H1 (cell line): Measurements from ENCODE around the gene CDC42EP5. TPM values are rescaled to one million over a fixed set of nuclear protein-coding genes. Genes with fewer than 3 reads are reported as not detected.

Experiments used
- CTCF ChIA-PET: fragments of 300-600 bp; sonication (Branson Sonifier 250); formaldehyde crosslinking; loops from one replicate; lab custom pipeline; 2021; ENCODE audit not compliant: partially characterized antibody; lab: Charles Lee
- POLR2A ChIA-PET: fragments of 300-600 bp; sonication (Branson Sonifier 250); formaldehyde crosslinking; loops from one replicate; lab custom pipeline; 2021; ENCODE audit warnings: inconsistent platforms; ENCODE audit not compliant: partially characterized antibody; lab: Charles Lee
- DNase-seq, 2 experiments: peaks; one replicate each; pipeline versions ENCODE4 v3.0.0 to v3.0.0-alpha.2; 2010 to 2022; ENCODE audit warnings: low spot score in 2 of 2, low read depth in 1 of 2, mixed read lengths in 1 of 2
- FAIRE-seq: peaks from 2 replicates; lab custom pipeline; 2011; peaks lifted over from hg19 to GRCh38; lab: Jason Lieb, UNC
- H2AFZ ChIP-seq: 2 replicates; pipeline ENCODE4 v1.8.1; 2012; ENCODE audit warnings: low read length, inconsistent platforms
- H2AK5ac ChIP-seq: 2 replicates; pipeline ENCODE4 v1.6.1; 2013; ENCODE audit warnings: low read depth, low read length
- H2BK120ac ChIP-seq: replicated peaks from 2 replicates; pipeline ENCODE3; 2013; ENCODE audit warnings: low read depth, low read length, inconsistent platforms
- H2BK12ac ChIP-seq: 2 replicates; pipeline ENCODE4 v1.6.1; 2013; ENCODE audit warnings: low read depth, low read length
- H2BK15ac ChIP-seq: 2 replicates; pipeline ENCODE4 v1.6.1; 2013; ENCODE audit warnings: low read length
- H2BK20ac ChIP-seq: 2 replicates; pipeline ENCODE4 v1.6.1; 2013; ENCODE audit warnings: low read length
- H2BK5ac ChIP-seq: 2 replicates; pipeline ENCODE4 v1.6.1; 2013; ENCODE audit warnings: low read depth, low read length
- H3K14ac ChIP-seq: 2 replicates; pipeline ENCODE4 v1.6.1; 2013; ENCODE audit warnings: inconsistent platforms; ENCODE audit not compliant: insufficient read length
- H3K18ac ChIP-seq: 2 replicates; pipeline ENCODE4 v1.6.1; 2013; ENCODE audit warnings: low read length; ENCODE audit errors: extremely low read depth
- H3K23ac ChIP-seq: 2 replicates; pipeline ENCODE4 v1.6.1; 2013; ENCODE audit warnings: inconsistent platforms; ENCODE audit not compliant: insufficient read length
- H3K23me2 ChIP-seq: 2 replicates; pipeline ENCODE4 v1.6.1; 2013; ENCODE audit warnings: low read depth, low read length
- H3K27ac ChIP-seq: 2 replicates; pipeline ENCODE4 v1.6.1; 2011; ENCODE audit warnings: low read depth, low read length, inconsistent platforms
- H3K27me3 ChIP-seq, 4 experiments: replicated peaks in 1 of 4; 1 replicate in 1 of 4; 2 replicates in 3 of 4; pipeline versions ENCODE4 v1.6.1 to v1.8.1; 2011 to 2013; ENCODE audit warnings: low read length in 3 of 4, mild to moderate bottlenecking in 3 of 4, inconsistent platforms in 2 of 4, mixed read lengths in 2 of 4, moderate library complexity in 1 of 4; ENCODE audit not compliant: control insufficient read depth in 3 of 4, insufficient read depth in 3 of 4; ENCODE audit errors: extremely low read depth in 1 of 4
- H3K36me3 ChIP-seq, 4 experiments: 2 replicates each; pipeline versions ENCODE4 v1.6.1 to v1.8.1; 2011 to 2013; ENCODE audit warnings: mild to moderate bottlenecking in 4 of 4, low read length in 3 of 4, moderate library complexity in 2 of 4, control low read depth in 1 of 4, inconsistent platforms in 1 of 4; ENCODE audit not compliant: insufficient read depth in 4 of 4, control insufficient read depth in 2 of 4
- H3K4ac ChIP-seq: replicated peaks from 2 replicates; pipeline ENCODE3; 2013; ENCODE audit warnings: low read length, low read depth, mixed read lengths, inconsistent platforms; ENCODE audit not compliant: insufficient read length
- H3K4me1 ChIP-seq, 4 experiments: replicated peaks in 1 of 4; 1 replicate in 1 of 4; 2 replicates in 3 of 4; pipeline versions ENCODE4 v1.6.1 to v1.8.1; 2011 to 2013; ENCODE audit warnings: low read length in 3 of 4, inconsistent platforms in 2 of 4, mixed read lengths in 1 of 4; ENCODE audit not compliant: insufficient read depth in 4 of 4, control insufficient read depth in 3 of 4
- H3K4me2 ChIP-seq, 2 experiments: 2 replicates each; pipeline versions ENCODE4 v1.6.1 to v1.8.1; 2011 to 2013; ENCODE audit warnings: low read depth in 2 of 2, low read length in 2 of 2, control low read depth in 1 of 2, inconsistent platforms in 1 of 2, mild to moderate bottlenecking in 1 of 2; ENCODE audit not compliant: insufficient read depth in 1 of 2
- H3K4me3 ChIP-seq, 4 experiments: fragments of 200-600, 300-600 bp in 1 of 4; sonication (generic), shearing (Covaris generic), sonication (Bioruptor Twin) in 1 of 4; 2 replicates each; pipeline versions ENCODE4 v1.5.1 to v1.8.1; 2011 to 2016; ENCODE audit warnings: low read length in 4 of 4, low read depth in 3 of 4, control low read depth in 2 of 4, inconsistent platforms in 2 of 4, mild to moderate bottlenecking in 2 of 4, mixed read lengths in 1 of 4, moderate library complexity in 1 of 4; ENCODE audit not compliant: insufficient read depth in 2 of 4; ENCODE audit errors: extremely low read depth in 1 of 4
- H3K56ac ChIP-seq: replicated peaks from 2 replicates; pipeline ENCODE3; 2013; ENCODE audit warnings: low read depth, mild to moderate bottlenecking, mixed read lengths, low read length, inconsistent platforms; ENCODE audit not compliant: insufficient read length
- H3K79me1 ChIP-seq: 2 replicates; pipeline ENCODE4 v1.6.1; 2013; ENCODE audit warnings: low read depth, low read length, control low read depth
- H3K79me2 ChIP-seq, 2 experiments: 2 replicates each; pipeline versions ENCODE4 v1.6.1 to v1.8.1; 2012 to 2013; ENCODE audit warnings: low read length in 2 of 2, mild to moderate bottlenecking in 2 of 2, inconsistent platforms in 1 of 2; ENCODE audit not compliant: insufficient read depth in 2 of 2, control insufficient read depth in 1 of 2
- H3K9ac ChIP-seq, 4 experiments: replicated peaks in 1 of 4; 1 replicate in 1 of 4; 2 replicates in 3 of 4; pipeline versions ENCODE4 v1.6.1 to v1.8.1; 2011 to 2013; ENCODE audit warnings: low read depth in 3 of 4, low read length in 3 of 4, control low read depth in 2 of 4, mild to moderate bottlenecking in 2 of 4, moderate library complexity in 2 of 4, inconsistent platforms in 1 of 4; ENCODE audit errors: extremely low read depth in 1 of 4
- H3K9me3 ChIP-seq, 2 experiments: 2 replicates each; pipeline versions ENCODE4 v1.6.1 to v1.8.1; 2012 to 2013; ENCODE audit warnings: mild to moderate bottlenecking in 2 of 2, moderate library complexity in 2 of 2, control low read depth in 1 of 2, inconsistent platforms in 1 of 2, low read depth in 1 of 2, low read length in 1 of 2, mixed read lengths in 1 of 2; ENCODE audit not compliant: insufficient read depth in 2 of 2
- H4K20me1 ChIP-seq, 2 experiments: replicated peaks in 1 of 2; 2 replicates each; pipeline versions ENCODE3 to v1.8.1; 2011 to 2013; ENCODE audit warnings: inconsistent platforms in 2 of 2, low read length in 2 of 2, mild to moderate bottlenecking in 1 of 2; ENCODE audit not compliant: insufficient read depth in 2 of 2, control insufficient read depth in 1 of 2
- H4K5ac ChIP-seq: 2 replicates; pipeline ENCODE4 v1.6.1; 2013; ENCODE audit warnings: low read length, low read depth, mixed read lengths, inconsistent platforms; ENCODE audit not compliant: insufficient read length
- H4K8ac ChIP-seq: 2 replicates; pipeline ENCODE4 v1.8.0; 2013; ENCODE audit warnings: mild to moderate bottlenecking, moderate library complexity, low read length, inconsistent platforms; ENCODE audit not compliant: insufficient read depth; ENCODE audit errors: extremely low read depth
- H4K91ac ChIP-seq: replicated peaks from 2 replicates; pipeline ENCODE3; 2013; ENCODE audit warnings: low read length, mixed read lengths, inconsistent platforms; ENCODE audit not compliant: insufficient read length
- CREB1 ChIP-seq: IDR thresholded peaks from 2 replicates; pipeline ENCODE4 v1.6.1; 2012; ENCODE audit warnings: inconsistent platforms
- CTBP2 ChIP-seq: IDR thresholded peaks from 2 replicates; pipeline ENCODE4 v1.7.0; 2011; ENCODE audit warnings: borderline replicate concordance, mild to moderate bottlenecking, moderate library complexity, mixed read lengths, low read length; ENCODE audit not compliant: insufficient read depth, insufficient read length
- JUN ChIP-seq: IDR thresholded peaks from 2 replicates; pipeline ENCODE4 v1.6.1; 2011; ENCODE audit warnings: low read depth, mild to moderate bottlenecking, improper control_type of control experiment, low read length
- MAFK ChIP-seq: IDR thresholded peaks from 2 replicates; pipeline ENCODE4 v1.6.1; 2012; ENCODE audit warnings: low read depth, mild to moderate bottlenecking, improper control_type of control experiment, low read length
- POU5F1 ChIP-seq: IDR thresholded peaks from 2 replicates; pipeline ENCODE4 v1.6.1; 2011; ENCODE audit warnings: low read depth, mild to moderate bottlenecking, low read length, moderate library complexity
- SIN3A ChIP-seq, 2 experiments: IDR thresholded peaks in 1 of 2; conservative IDR thresholded peaks in 1 of 2; 2 replicates each; pipeline ENCODE4 v1.6.1; 2011 to 2012; ENCODE audit warnings: low read length in 2 of 2, improper control_type of control experiment in 1 of 2, low read depth in 1 of 2, mild to moderate bottlenecking in 1 of 2
- SP2 ChIP-seq: IDR thresholded peaks from 2 replicates; pipeline ENCODE4 v1.6.1; 2012; ENCODE audit warnings: mild to moderate bottlenecking, low read length, inconsistent platforms
- WGBS, 2 experiments: shearing (Covaris generic) in 1 of 2; methylation state at CpG; one replicate each; pipeline versions ENCODE4 v1.1.6 to v1.1.7; 2013 to 2015; ENCODE audit warnings: low lambda C conversion rate in 2 of 2, mixed read lengths in 2 of 2, inconsistent platforms in 1 of 2, low coverage in 1 of 2, missing lambda C conversion rate in 1 of 2; ENCODE audit not compliant: insufficient replicate concordance in 2 of 2, insufficient coverage in 1 of 2, insufficient read length in 1 of 2; ENCODE audit errors: extremely low coverage in 1 of 2, missing lambda C conversion rate in 1 of 2; 5-methylcytosine and 5-hydroxymethylcytosine counted together
- polyA plus RNA-seq, 7 experiments: library from polyadenylated mRNA; depleted of rRNA in 3 of 7; stranded (reverse) in 5 of 7; unstranded in 2 of 7; fragments of >200 nt in 5 of 7; fragments of 200-250 nt in 2 of 7; gene quantifications; 1 replicate in 5 of 7; 2 replicates in 1 of 7; 4 replicates in 1 of 7; pipeline versions ENCODE4 v1.2.1 to v1.2.3, GENCODE V29; 2011 to 2013; ENCODE audit warnings: missing spikeins in 2 of 7, mixed read lengths in 2 of 7
- total RNA-seq: library from RNA; stranded (reverse); fragmentation: NEBNext Ultra II Directional; extraction: Animal tissue kit (Norgen Biotek cat#: 25700); gene quantifications from 2 replicates; pipeline ENCODE4 v1.2.1, GENCODE V29; 2021
- TF ChIP-seq, protein P1 (sequence below): IDR thresholded peaks from 2 replicates; pipeline ENCODE4 v1.6.1; 2011; ENCODE audit warnings: low read length, improper control_type of control experiment
- TF ChIP-seq, protein P2 (sequence below): IDR thresholded peaks from 2 replicates; pipeline ENCODE4 v1.6.1; 2012; ENCODE audit warnings: inconsistent platforms

The CDC42EP5 gene
- total and polyA plus RNA-seq, 2 of the 8 experiments (the other 6 are each of a cell fraction or from before 2014, with no cell fraction given): 1.8 to 2.1 TPM

DNA sequence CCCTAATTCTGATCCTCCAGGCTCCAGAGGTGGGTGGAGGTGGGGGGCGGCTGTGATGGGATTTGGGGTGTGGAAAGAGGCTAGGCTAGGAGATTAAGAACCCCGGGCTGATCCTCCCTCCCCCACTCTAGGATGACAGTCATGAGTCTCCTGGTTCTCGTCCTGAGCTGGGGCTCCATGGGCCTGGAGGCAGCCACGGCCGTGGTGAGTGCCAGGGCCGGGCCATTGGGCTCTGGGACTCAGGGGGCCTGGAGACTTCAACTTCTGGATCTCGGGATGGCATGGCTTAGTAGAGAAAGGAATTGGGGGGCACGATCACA lies 44.0 kb downstream of the CDC42EP5 start:
- Histone ChIP-seq H2AFZ (no peak overlapping the region), H2BK12ac (no peak overlapping the region), H3K9ac (no peak overlapping the region), H3K14ac (no peak overlapping the region), H4K91ac (no peak overlapping the region), H3K56ac (no peak overlapping the region), H3K36me3 (peaks cover 2 to 16% (median 3%) of the 10 kb centered on the region in 4 experiments; a peak in 6 of 8 replicates), H2AK5ac (no peak overlapping the region), H3K18ac (no peak overlapping the region), H3K4me1 (peaks cover 0 to 18% (median 4%) of the 10 kb centered on the region in 4 experiments; a peak in 5 of 7 replicates), H4K8ac (no peak overlapping the region; the same call in 1 of the 2 replicates), H3K4me3 (no peak overlapping the region), H2BK20ac (no peak overlapping the region), H3K4me2 (no peak overlapping the region), H2BK5ac (no peak overlapping the region), H2BK15ac (no peak overlapping the region), H3K27ac (no peak overlapping the region), H3K27me3 (peaks cover 0 to 3% (median 1%) of the 10 kb centered on the region in 4 experiments; a peak in 2 of 7 replicates), H4K20me1 (peaks cover 7 to 13% of the 10 kb centered on the region in 2 experiments), H3K23ac (no peak overlapping the region), H3K79me2 (no peaks in the 10 kb centered on the region), H3K9me3 (no peaks in the 10 kb centered on the region), H3K4ac (no peak overlapping the region), H4K5ac (no peak overlapping the region), H3K79me1 (no peaks in the 10 kb centered on the region), H2BK120ac (no peak overlapping the region), H3K23me2 (peaks cover 2% of the 10 kb centered on the region)
- 90% methylated on average over 7 of the region's 8 CpGs; no CpG with 5 or more reads in 1 of the 2 experiments for WGBS, 2 experiments
- POLR2A ChIA-PET: interaction anchor here (1.0 to 13.5 kb wide), 8 partner anchors 9 to 44 kb away, joined by 3 to 133 read pairs (median 5); partner anchors contain the start of genes CDC42EP5, LENG8 and TTYH1
- CTCF ChIA-PET: interaction anchor here (0.9 to 7.2 kb wide), 6 partner anchors 9 to 72 kb away, joined by 3 to 42 read pairs (median 29); partner anchors contain the start of gene TTYH1
- DNase-seq (no peak), FAIRE-seq (no peak)
- no peak for TF ChIP-seq POU5F1
- TF ChIP-seq JUN: no peak
- TF ChIP-seq, protein P1, sequence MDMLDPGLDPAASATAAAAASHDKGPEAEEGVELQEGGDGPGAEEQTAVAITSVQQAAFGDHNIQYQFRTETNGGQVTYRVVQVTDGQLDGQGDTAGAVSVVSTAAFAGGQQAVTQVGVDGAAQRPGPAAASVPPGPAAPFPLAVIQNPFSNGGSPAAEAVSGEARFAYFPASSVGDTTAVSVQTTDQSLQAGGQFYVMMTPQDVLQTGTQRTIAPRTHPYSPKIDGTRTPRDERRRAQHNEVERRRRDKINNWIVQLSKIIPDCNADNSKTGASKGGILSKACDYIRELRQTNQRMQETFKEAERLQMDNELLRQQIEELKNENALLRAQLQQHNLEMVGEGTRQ: no peak
- no peak for TF ChIP-seq CTBP2
- TF ChIP-seq SP2: no peak
- TF ChIP-seq, protein P2, sequence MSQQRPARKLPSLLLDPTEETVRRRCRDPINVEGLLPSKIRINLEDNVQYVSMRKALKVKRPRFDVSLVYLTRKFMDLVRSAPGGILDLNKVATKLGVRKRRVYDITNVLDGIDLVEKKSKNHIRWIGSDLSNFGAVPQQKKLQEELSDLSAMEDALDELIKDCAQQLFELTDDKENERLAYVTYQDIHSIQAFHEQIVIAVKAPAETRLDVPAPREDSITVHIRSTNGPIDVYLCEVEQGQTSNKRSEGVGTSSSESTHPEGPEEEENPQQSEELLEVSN: no peak
- TF ChIP-seq MAFK: no peak
- TF ChIP-seq CREB1: no peak
- TF ChIP-seq SIN3A (conservative IDR thresholded peaks at IDR 0.05 in 1 of 2, IDR thresholded peaks at IDR 0.05 in 1 of 2; ENCODE audit: low read depth in 1 of 2, low read length in 2 of 2): no peak
